ENCODE measurements around the gene CIBAR2.

CIBAR2 gene

GRCh38 chr16:85081765-85082164, 30.5 kb downstream of the CIBAR2 start:
- Histone ChIP-seq H3K36me3 (ENCODE audit: control insufficient read depth, insufficient read depth, low read length) (no peaks in the 10 kb centered on the region; the same call in 1 of the 2 replicates), H3K4me3 (replicated peaks; ENCODE audit: low read depth, low read length) (no peak overlapping the region), H3K27me3 (replicated peaks; ENCODE audit: control insufficient read depth, insufficient read depth, low read length) (no peaks in the 10 kb centered on the region)
- TF ChIP-seq CTCF (IDR thresholded peaks at IDR 0.05; ENCODE audit: insufficient read depth, low read length, poor library complexity, severe bottlenecking) = no peak
- DNase-seq (ENCODE audit: extremely low read depth, insufficient read length) = no peak

- TF ChIP-seq CTCF (IDR thresholded peaks at IDR 0.05; ENCODE audit: insufficient read depth, low read length, poor library complexity, severe bottlenecking) = no peak
- H3K4me3 ChIP-seq (replicated peaks; ENCODE audit: low read depth, low read length) = no peak overlapping the region
Observed at GRCh38 chr16:85081038-85081437, 31.2 kb downstream of the CIBAR2 start.

GRCh38 chr16:85079785-85080570, 32.3 kb downstream of the CIBAR2 start:
- Histone ChIP-seq H3K36me3 (ENCODE audit: control insufficient read depth, insufficient read depth, low read length) (peaks cover 5% of the 10 kb centered on the region), H3K27me3 (replicated peaks; ENCODE audit: control insufficient read depth, insufficient read depth, low read length) (no peaks in the 10 kb centered on the region), H3K4me3 (replicated peaks; ENCODE audit: low read depth, low read length) (no peak overlapping the region)
- no peak for TF ChIP-seq CTCF (IDR thresholded peaks at IDR 0.05; ENCODE audit: insufficient read depth, low read length, poor library complexity, severe bottlenecking)
- DNase-seq (ENCODE audit: extremely low read depth, insufficient read length) = no peak

More at GRCh38 chr16:85081038-85081437, 31.2 kb downstream of the CIBAR2 start:
- H3K36me3 ChIP-seq (ENCODE audit: control insufficient read depth, insufficient read depth, low read length) = peaks cover 5% of the 10 kb centered on the region
- DNase-seq (ENCODE audit: extremely low read depth, insufficient read length) = no peak
- H3K27me3 ChIP-seq (replicated peaks; ENCODE audit: control insufficient read depth, insufficient read depth, low read length) = no peaks in the 10 kb centered on the region

GRCh38 chr16:85078952-85079351, 33.3 kb downstream of the CIBAR2 start:
- no peak for TF ChIP-seq CTCF (IDR thresholded peaks at IDR 0.05; ENCODE audit: insufficient read depth, low read length, poor library complexity, severe bottlenecking)
- H3K27me3 ChIP-seq (replicated peaks; ENCODE audit: control insufficient read depth, insufficient read depth, low read length) = no peaks in the 10 kb centered on the region
- H3K36me3 ChIP-seq (ENCODE audit: control insufficient read depth, insufficient read depth, low read length) = peaks cover 5% of the 10 kb centered on the region

GRCh38 chr16:85078226-85078625, 34.0 kb downstream of the CIBAR2 start:
- no peak for TF ChIP-seq CTCF (IDR thresholded peaks at IDR 0.05; ENCODE audit: insufficient read depth, low read length, poor library complexity, severe bottlenecking)
- Histone ChIP-seq H3K36me3 (ENCODE audit: control insufficient read depth, insufficient read depth, low read length) (peaks cover 5% of the 10 kb centered on the region), H3K27me3 (replicated peaks; ENCODE audit: control insufficient read depth, insufficient read depth, low read length) (no peaks in the 10 kb centered on the region), H3K4me3 (replicated peaks; ENCODE audit: low read depth, low read length) (no peak overlapping the region)
- DNase-seq (ENCODE audit: extremely low read depth, insufficient read length) = no peak

More at GRCh38 chr16:85078952-85079351, 33.3 kb downstream of the CIBAR2 start:
- H3K4me3 ChIP-seq (replicated peaks; ENCODE audit: low read depth, low read length) = no peak overlapping the region
- DNase-seq (ENCODE audit: extremely low read depth, insufficient read length) = no peak

Measured in GM06990 (cell line).